GM21717 (cell line): ENCODE results near the gene LRCH1.

Experiments
- ATAC-seq: cut with Tn5 transposase; IDR thresholded peaks from one replicate; pipeline ENCODE4 v1.9.1; 2021; ENCODE audit warnings: mild to moderate bottlenecking, moderate library complexity; ENCODE audit not compliant: unreplicated experiment

Gene LRCH1

GRCh38 chr13:46612267-46612666, 59.3 kb downstream of the LRCH1 start:
- ATAC-seq = no peak

GRCh38 chr13:46613409-46614049, 60.6 kb downstream of the LRCH1 start:
- no peak for ATAC-seq

DNA sequence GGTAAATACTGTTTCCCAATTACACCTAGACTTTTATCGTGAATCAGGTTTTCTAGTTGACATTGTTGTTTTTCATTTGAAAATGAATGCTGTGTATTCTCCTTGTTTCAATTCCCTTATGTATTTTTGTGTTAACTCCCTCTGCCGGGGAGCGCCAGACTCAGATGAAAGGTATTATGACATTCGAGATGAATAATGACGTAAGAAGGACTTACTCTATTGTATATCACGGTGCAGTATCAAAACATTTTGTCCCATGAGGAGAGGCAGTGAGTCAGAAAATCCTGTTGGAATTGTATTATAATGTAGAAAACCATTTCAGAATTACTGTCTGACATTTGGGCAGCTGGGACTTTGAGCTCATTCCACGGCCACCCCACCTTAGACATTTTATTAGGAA, 61.6 kb downstream of the LRCH1 start:
- no peak for ATAC-seq

DNA sequence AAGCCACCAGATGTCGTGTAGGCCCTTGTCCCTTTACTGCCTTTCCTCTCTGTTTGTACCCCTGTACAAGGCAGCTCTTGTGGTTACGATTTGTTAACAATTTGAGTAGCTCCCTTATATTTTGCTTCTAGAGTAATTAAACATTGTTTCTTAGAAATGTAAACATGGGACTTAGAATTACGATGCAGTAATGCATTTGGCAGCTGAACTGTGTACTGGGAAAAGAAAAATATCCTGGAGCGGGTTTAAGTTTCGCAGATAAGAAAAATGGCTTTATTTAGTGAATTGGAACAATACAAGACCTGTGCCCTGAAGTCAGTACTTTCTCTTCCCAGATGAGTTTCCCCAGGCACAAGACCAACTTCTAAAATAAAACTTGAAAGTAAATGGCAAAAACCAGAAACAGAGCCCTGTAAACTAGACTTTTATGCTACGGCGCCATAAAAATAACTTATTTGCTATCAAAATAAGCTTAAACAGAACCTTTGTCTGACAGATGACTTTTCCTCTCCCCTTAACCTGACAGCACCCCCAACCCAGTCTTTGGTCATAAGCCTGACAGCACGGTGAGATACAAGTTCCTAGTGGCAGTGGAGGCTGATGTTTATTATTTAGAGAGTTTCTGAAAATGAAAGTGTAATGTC, 63.0 kb downstream of the LRCH1 start:
- no peak for ATAC-seq

DNA sequence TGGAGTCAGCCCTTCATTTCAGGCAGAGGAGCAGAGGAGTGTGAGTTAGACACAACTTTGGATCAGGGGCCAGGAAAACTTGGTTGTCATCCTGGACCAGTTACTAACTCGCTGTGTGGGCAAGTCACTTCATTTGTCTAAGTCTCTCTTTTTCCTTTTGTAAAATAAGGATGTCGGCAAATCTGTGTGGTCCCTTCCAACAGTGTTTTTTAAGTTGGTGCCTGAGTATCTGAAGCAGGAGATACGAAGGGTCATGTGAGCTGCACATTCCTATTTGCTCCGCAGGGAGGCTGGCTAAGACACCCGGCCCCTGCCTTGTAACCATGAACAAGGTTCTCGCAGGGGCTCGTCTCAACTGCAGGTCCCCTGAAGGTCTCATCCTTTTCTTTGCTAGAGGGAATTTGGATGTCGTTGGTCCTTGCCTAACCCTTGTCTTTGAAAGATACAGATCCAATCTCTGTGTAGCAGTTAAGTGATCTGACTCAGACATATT, 64.3 kb downstream of the LRCH1 start:
- ATAC-seq = no peak

DNA sequence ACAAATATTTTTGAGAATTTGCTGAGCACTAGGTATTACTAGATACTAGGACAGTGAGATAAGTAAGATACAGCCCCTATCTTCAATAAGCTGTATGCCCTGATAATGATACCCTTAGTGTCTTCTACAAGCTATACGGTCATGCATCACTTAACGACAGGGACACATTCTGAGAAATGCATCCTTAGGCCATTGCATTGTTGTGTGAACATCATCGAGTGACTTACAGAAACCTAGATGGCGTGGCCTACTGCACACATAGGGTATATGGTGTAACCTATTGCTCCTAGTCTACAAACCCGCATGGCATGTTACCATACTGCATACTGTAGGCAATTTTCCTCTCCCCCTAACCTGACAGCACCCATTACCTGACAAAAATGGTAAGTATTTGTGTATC, 64.9 kb downstream of the LRCH1 start:
- no peak for ATAC-seq

DNA sequence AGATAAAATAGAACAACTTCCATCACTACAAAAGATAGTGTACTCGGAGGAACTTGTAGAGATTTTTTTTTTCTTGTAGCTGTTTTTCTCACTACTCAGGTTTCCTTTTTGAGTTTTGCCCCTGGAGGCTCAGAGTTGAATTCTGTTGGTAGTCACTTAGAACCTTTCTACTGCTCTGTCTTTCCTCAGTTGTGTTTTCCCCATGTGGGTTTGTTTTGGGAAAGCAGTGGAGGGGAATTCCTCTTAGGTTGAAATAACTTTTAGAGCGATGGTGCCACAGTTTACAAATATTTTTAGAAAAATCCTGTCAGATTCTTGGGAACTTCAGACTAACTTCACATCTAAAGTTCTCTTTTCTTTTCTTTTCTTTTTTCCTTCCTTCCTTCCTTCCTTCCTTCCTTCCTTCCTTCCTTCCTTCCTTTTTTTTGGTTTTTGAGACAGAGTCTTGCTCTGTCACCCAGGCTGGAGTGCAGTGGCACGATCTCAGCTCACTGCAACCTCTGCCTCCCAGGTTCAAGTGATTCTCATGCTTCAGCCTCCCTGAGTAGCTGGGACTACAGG, 65.8 kb downstream of the LRCH1 start:
- no peak for ATAC-seq

DNA sequence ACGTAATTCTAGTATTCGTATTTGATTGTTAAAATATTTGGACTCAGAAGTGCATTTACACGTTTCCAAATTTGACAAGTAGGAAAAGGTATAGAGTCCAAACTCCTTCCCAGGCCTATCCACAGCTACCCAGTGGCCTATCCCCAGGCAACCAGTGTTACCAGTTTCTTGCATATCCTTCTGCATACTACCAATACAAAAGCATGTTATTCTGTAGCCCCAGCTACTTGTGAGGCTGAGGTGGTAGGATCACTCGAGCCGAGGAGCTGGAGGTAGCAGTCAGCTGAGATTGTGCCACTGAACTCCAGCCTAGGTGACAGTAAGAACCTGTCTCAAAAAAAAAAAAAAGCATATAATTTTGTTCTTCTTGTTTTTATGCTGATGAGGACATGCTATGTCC, 67.1 kb downstream of the LRCH1 start:
- ATAC-seq = no peak

DNA sequence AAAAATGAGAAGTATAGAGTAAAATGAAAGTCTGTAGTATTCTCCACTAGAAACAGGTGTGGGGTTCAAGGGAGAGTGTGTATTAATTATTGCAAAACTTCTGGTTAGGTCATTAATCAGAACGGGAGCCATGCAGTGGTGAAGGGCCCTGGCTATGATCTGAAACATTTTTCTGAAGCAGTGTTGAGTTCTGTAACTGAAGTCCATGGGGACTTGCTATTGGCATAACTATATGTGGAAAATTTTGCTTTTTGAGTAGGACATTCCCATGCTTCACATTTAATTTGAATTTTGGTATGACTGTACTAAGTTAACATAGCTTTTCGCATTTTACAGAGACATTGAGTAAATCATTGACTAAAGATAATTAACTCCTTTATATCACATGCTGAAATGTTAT, 67.5 kb downstream of the LRCH1 start:
- no peak for ATAC-seq

DNA sequence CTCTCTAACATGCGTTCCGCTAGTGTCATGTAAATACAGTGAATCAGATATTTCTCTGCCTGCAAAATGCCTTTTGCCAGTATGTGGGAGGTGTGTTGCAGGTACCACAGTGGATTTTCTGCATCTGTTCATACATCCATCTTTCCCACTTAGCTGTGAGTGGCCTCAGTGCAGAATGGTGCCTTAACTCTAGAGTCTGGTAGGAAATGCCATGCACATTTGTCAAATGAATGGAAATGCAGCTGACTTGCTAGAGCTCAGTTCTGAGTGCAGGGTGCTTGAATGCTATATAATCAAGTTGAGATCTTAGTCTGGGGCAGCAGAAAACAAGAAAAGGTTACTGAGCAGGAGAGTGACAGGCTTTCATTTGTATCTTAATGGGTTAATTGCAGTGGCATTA, 68.2 kb downstream of the LRCH1 start:
- no peak for ATAC-seq

DNA sequence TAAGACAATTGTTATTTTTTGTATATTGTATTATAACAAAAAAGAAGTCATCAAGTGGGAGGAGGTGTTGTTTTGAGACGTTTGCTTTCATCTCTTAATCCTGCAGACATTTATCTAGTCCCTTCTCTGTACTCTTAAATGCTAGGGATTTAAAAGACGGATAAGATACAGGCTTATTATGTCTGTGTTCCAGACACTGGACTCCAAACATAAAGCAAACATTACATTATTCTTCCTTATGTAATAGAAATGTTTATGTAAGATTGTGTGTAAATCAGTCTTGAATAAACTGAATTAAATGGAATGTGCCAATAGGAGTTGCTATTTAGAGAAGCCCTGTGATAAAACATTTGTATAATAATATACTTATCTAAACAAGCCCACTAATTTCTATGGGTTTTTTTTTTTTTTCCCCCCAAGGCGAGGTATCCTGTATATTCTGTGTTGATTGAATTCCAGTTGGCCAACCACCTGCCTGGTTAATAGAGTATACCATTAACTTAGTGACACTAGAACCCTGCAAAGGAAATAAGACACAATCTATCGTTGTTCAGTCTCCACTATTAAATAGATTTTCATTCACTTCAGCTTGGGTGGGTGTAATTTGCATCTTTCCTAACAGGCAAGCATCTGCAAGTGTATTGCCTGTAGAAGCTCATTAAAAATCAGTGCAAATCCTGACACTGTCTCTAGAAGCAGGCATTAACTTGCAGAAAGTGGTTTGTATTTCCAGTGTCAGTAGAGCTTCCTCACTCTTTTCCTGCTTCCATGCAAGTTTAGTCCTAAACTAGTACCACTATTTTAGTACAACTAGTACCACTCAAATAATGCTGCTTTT, 69.0 kb downstream of the LRCH1 start:
- no peak for ATAC-seq

DNA sequence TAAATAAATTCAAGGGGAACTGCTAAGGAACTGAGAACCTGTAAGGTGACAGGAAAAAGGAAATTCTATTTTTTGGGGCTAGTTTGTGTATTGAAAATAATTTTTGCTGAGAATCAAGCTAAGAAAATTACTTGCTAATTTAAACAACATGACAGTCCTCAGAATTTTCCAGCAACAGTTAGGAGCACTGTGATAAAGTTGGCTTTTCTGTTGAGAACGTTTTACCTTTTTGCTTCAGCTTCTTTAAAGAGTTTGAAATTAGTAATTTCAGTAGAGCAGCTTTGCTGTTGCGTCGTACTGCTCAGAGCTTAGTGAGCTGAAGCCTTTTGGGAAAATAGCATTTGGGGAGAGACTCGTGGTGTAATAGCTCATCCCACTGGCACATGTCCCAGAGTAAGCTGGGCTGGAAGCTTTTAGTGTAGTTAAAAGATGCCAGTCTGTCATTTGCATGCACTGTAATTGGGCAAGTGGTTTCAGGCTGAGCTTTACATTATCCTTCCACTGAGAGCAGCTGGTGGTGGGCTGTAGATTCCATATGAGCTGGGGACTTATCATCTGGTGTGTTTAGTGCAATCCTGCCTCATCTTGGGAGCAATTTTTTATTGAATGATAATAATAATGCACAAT, 69.8 kb downstream of the LRCH1 start:
- ATAC-seq = no peak

- ATAC-seq = no peak
Observed at GRCh38 chr13:46624353-46624752, 71.4 kb downstream of the LRCH1 start.

DNA sequence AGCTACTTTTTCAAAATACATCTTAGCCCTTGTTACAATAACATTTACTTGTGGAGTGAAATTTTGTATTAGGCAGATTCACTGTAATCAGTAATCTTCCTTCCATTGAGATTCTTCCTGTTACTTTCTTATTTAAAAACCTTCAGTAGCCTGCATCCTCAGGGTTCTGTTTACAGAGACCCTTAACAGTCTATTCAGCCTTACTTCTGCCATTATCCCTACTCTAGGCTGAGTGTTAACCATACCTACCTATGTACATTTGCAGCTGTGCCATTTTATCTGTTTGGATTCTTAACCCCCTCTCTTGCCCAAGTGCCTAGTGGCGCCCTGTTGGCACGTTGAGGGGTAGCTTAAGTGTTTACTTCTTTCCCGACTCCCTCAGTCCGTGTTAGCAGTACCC, 71.9 kb downstream of the LRCH1 start:
- no peak for ATAC-seq

GRCh38 chr13:46627462-46627861, 74.5 kb downstream of the LRCH1 start:
- ATAC-seq = no peak

- ATAC-seq = no peak
Observed at GRCh38 chr13:46628622-46629365, 75.8 kb downstream of the LRCH1 start.

DNA sequence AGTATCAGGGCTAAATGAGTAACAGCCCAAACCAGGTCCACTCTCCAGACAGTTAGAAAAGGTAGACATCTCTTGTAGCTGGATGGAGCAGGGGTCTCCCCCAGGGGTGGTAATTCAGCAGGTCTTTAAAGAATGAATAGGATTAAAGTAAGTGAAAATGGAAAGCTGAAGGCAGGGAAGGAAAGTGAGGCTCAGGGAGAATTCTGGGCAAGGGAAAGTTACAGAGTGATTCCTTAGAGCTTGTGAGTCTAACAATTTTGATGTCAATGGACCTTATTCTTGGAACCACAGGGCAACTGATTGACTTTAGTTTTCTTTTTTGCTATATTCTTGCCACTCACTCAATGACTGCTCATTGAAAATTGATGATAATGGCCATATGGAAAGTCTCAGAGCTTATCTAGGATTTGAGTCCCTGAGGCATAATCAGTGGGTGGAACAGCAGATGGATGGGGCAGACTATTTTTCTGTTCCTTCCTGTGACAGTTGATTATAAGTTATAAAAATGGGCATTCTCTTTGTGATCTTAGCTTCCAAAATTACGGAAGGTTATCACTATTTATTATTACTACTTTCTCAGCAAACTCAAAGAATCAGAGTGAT, 76.9 kb downstream of the LRCH1 start:
- ATAC-seq = no peak

GRCh38 chr13:46630431-46631178, 77.6 kb downstream of the LRCH1 start:
- no peak for ATAC-seq

- no peak for ATAC-seq
Observed at GRCh38 chr13:46631179-46631542, 78.2 kb downstream of the LRCH1 start.
